Activated CD8-positive, alpha-beta memory T cell treated with anti-CD3 and anti-CD28 coated beads for 48 hours (primary cell): Measurements from ENCODE around the gene INHBE.
"Not testable (repeated sequence)": the region's sequence is repeated elsewhere in the genome, so short reads cannot be mapped to it uniquely, and the experiment has no call there.

Source experiments
- DNase-seq, 3 experiments: peaks; one replicate each; pipeline ENCODE4 v3.0.0-alpha.2; 2020; ENCODE audit warnings: low read depth in 2 of 3, low spot score in 2 of 3

Gene INHBE

GRCh38 chr12:57454566-57455373 is at the start of gene INHBE:
Gene INHBE, plus strand, starts transcription at chr12:57455307. Its CDS starts 230 bp downstream, at chr12:57455537.
- DNase-seq, result no peak

- DNase-seq, result no peak
Observed at GRCh38 chr12:57410534-57410933, 44.6 kb upstream of the INHBE start.

- DNase-seq, result not testable (repeated sequence)
Observed at GRCh38 chr12:57414160-57414559, 40.9 kb upstream of the INHBE start.

- DNase-seq, result no peak
Observed at GRCh38 chr12:57415088-57415487, 40.0 kb upstream of the INHBE start.

GRCh38 chr12:57416039-57416996 is 38.8 kb upstream of the INHBE start:
- DNase-seq, result no peak

GRCh38 chr12:57418255-57418654 is 36.9 kb upstream of the INHBE start:
- DNase-seq, result no peak

- no peak for DNase-seq
Observed at GRCh38 chr12:57419495-57419894, 35.6 kb upstream of the INHBE start.

GRCh38 chr12:57420482-57420881 is 34.6 kb upstream of the INHBE start:
- DNase-seq, result no peak

GRCh38 chr12:57426948-57427347 is 28.2 kb upstream of the INHBE start:
- not testable (repeated sequence) for DNase-seq

- no peak for DNase-seq
Observed at GRCh38 chr12:57428965-57429364, 26.1 kb upstream of the INHBE start.

- DNase-seq, result no peak
Observed at GRCh38 chr12:57429473-57430111, 25.5 kb upstream of the INHBE start.

- DNase-seq, result peak in 1 of 3 experiments; percentile 33
Observed at GRCh38 chr12:57430112-57430930, 24.8 kb upstream of the INHBE start.

- peak; percentile 90 to 93 (median 92) for DNase-seq
Observed at GRCh38 chr12:57430931-57431566, 24.1 kb upstream of the INHBE start, which contains the start of gene R3HDM2. Gene R3HDM2, minus strand, starts transcription at chr12:57431043. Its CDS starts 120,615 bp downstream, at chr12:57310428.

- no peak for DNase-seq
Observed at GRCh38 chr12:57431654-57432188, 23.4 kb upstream of the INHBE start.

- no peak for DNase-seq
Observed at GRCh38 chr12:57433370-57433769, 21.7 kb upstream of the INHBE start.

- no peak for DNase-seq
Observed at GRCh38 chr12:57434517-57435223, 20.4 kb upstream of the INHBE start, which contains the start of gene INHBC. Gene INHBC, plus strand, starts transcription at chr12:57434784. Its CDS starts 103 bp downstream, at chr12:57434887.

- DNase-seq, result no peak
Observed at GRCh38 chr12:57435293-57435692, 19.8 kb upstream of the INHBE start.

- no peak for DNase-seq
Observed at GRCh38 chr12:57438400-57438799, 16.7 kb upstream of the INHBE start.

- DNase-seq, result no peak
Observed at GRCh38 chr12:57439762-57440266, 15.3 kb upstream of the INHBE start.
